HEK293T (cell line): Measurements from ENCODE around the gene UNC5B.

Source experiments
- ARNT ChIP-seq: fragments of 450-650 bp; IDR thresholded peaks from 2 replicates; pipeline ENCODE4 v1.6.1; 2017; ENCODE audit warnings: mild to moderate bottlenecking
- BHLHE40 ChIP-seq: fragments of 450-650 bp; IDR thresholded peaks from 2 replicates; pipeline ENCODE4 v1.6.1; 2016; ENCODE audit warnings: mild to moderate bottlenecking, moderate library complexity, borderline replicate concordance
- ELF4 ChIP-seq: fragments of 450-650 bp; IDR thresholded peaks from 2 replicates; pipeline ENCODE4 v1.6.1; 2017; ENCODE audit warnings: antibody characterized with exemption
- FOXA1 ChIP-seq: fragments of 450-650 bp; IDR thresholded peaks from 2 replicates; pipeline ENCODE4 v1.6.1; 2016; ENCODE audit warnings: mild to moderate bottlenecking
- FOXK2 ChIP-seq: fragments of 450-650 bp; IDR thresholded peaks from 2 replicates; pipeline ENCODE4 v1.6.1; 2016; ENCODE audit warnings: mild to moderate bottlenecking
- FOXM1 ChIP-seq: fragments of 450-650 bp; IDR thresholded peaks from 2 replicates; pipeline ENCODE4 v1.6.1; 2017; ENCODE audit warnings: mild to moderate bottlenecking, borderline replicate concordance
- HDGF ChIP-seq: fragments of 450-650 bp; IDR thresholded peaks from 2 replicates; pipeline ENCODE4 v1.6.1; 2017; ENCODE audit warnings: antibody characterized with exemption, borderline replicate concordance
- L3MBTL2 ChIP-seq: fragments of 450-650 bp; conservative IDR thresholded peaks from 2 replicates; pipeline ENCODE4 v1.6.1; 2016; ENCODE audit warnings: mild to moderate bottlenecking
- LEF1 ChIP-seq: fragments of 450-650 bp; IDR thresholded peaks from 2 replicates; pipeline ENCODE4 v1.6.1; 2017; ENCODE audit warnings: mild to moderate bottlenecking, borderline replicate concordance
- NFRKB ChIP-seq: fragments of 450-650 bp; IDR thresholded peaks from 2 replicates; pipeline ENCODE4 v1.6.1; 2016; ENCODE audit warnings: mild to moderate bottlenecking, moderate library complexity
- PKNOX1 ChIP-seq: fragments of 450-650 bp; IDR thresholded peaks from 2 replicates; pipeline ENCODE4 v1.6.1; 2016
- SP1 ChIP-seq: fragments of 450-650 bp; IDR thresholded peaks from 2 replicates; pipeline ENCODE4 v1.6.1; 2017
- SUZ12 ChIP-seq: fragments of 450-650 bp; IDR thresholded peaks from 2 replicates; pipeline ENCODE4 v1.6.1; 2016; ENCODE audit warnings: mild to moderate bottlenecking
- TARDBP ChIP-seq: fragments of 450-650 bp; IDR thresholded peaks from 2 replicates; pipeline ENCODE4 v1.6.1; 2016

GRCh38 chr10:71184421-71184820, 27.9 kb upstream of the UNC5B start:
- no peak for TF ChIP-seq FOXA1
- no peak for TF ChIP-seq SP1
- TF ChIP-seq BHLHE40, result no peak
- no peak for TF ChIP-seq PKNOX1
- TF ChIP-seq ARNT, result no peak
- no peak for TF ChIP-seq TARDBP
- no peak for TF ChIP-seq FOXK2
- TF ChIP-seq SUZ12, result no peak
- no peak for TF ChIP-seq ELF4
- TF ChIP-seq LEF1, result no peak
- TF ChIP-seq HDGF, result no peak
- TF ChIP-seq L3MBTL2, result no peak
- no peak for TF ChIP-seq NFRKB
- no peak for TF ChIP-seq FOXM1
